ENCODE data around the gene NTM. TPM values are rescaled to one million over a fixed set of nuclear protein-coding genes. Genes with fewer than 3 reads are reported as not detected.

Gene NTM
- polyA plus RNA-seq, 1 donor (not counting 4 experiments of a cell fraction or from before 2014, with no cell fraction given): 47.9 TPM

DNA sequence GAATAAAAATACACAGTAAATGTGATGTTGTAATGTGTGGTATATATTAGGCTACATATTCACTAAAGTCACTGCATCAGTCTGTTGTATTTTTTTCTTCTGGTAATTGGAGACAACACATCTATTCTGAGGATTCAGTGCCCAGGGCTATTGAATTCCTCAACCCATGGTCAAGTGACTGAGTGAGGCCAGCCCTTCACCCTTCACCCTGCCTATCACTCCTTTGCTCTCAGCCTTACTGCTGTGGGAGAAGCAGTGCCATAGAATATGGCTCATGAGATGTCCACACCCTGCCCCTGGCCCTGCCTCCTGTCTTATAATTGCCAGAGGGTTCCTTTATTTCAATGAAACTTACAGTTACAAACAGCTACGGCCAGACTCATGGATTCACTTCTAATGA, 295.6 kb downstream of the NTM start:
- H3K79me2 ChIP-seq (ENCODE audit: control insufficient read depth, insufficient read depth, low read length): no peaks in the 10 kb centered on the region
- H3K36me3 ChIP-seq (ENCODE audit: control insufficient read depth in 2 of 2, extremely low read depth in 1 of 2, insufficient read depth in 2 of 2, low read length in 2 of 2): no peaks in the 10 kb centered on the region
- H3K9ac ChIP-seq (ENCODE audit: control insufficient read depth, extremely low read depth, insufficient read depth, low read length): no peak overlapping the region
- no peaks in the 10 kb centered on the region for H3K9me1 ChIP-seq (ENCODE audit: control insufficient read depth, extremely low read depth, insufficient read depth, low read length)
- FAIRE-seq: no peak
- no peak for TF ChIP-seq EZH2 (IDR thresholded peaks at IDR 0.05; ENCODE audit: low read length)
- TF ChIP-seq, protein P1, sequence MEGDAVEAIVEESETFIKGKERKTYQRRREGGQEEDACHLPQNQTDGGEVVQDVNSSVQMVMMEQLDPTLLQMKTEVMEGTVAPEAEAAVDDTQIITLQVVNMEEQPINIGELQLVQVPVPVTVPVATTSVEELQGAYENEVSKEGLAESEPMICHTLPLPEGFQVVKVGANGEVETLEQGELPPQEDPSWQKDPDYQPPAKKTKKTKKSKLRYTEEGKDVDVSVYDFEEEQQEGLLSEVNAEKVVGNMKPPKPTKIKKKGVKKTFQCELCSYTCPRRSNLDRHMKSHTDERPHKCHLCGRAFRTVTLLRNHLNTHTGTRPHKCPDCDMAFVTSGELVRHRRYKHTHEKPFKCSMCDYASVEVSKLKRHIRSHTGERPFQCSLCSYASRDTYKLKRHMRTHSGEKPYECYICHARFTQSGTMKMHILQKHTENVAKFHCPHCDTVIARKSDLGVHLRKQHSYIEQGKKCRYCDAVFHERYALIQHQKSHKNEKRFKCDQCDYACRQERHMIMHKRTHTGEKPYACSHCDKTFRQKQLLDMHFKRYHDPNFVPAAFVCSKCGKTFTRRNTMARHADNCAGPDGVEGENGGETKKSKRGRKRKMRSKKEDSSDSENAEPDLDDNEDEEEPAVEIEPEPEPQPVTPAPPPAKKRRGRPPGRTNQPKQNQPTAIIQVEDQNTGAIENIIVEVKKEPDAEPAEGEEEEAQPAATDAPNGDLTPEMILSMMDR (optimal IDR thresholded peaks at IDR 0.05 in 1 of 3, IDR thresholded peaks at IDR 0.05 in 1 of 3, conservative IDR thresholded peaks at IDR 0.05 in 1 of 3; ENCODE audit: extremely low read depth in 1 of 3, insufficient read depth in 2 of 3, low read length in 3 of 3): no peak
- DNase-seq (ENCODE audit: low read depth, low spot score): no peak
- H4K20me1 ChIP-seq (ENCODE audit: control insufficient read depth, extremely low read depth, insufficient read depth, low read length): no peaks in the 10 kb centered on the region
- H3K4me3 ChIP-seq (ENCODE audit: control insufficient read depth in 2 of 3, extremely low read depth in 1 of 3, insufficient read depth in 2 of 3, low read depth in 1 of 3, low read length in 3 of 3): no peak overlapping the region
- H2AFZ ChIP-seq (ENCODE audit: control insufficient read depth, low read length): no peak overlapping the region
- dilution Hi-C loops (cut with MboI; ENCODE audit: extremely low pct_ligation_motif_present, low sequenced_read_pairs): loop anchor here (25.0 kb wide), 1 partner anchor 604 kb away; no protein-coding TSS in a partner anchor
- no peaks in the 10 kb centered on the region for H3K4me1 ChIP-seq (ENCODE audit: control insufficient read depth, extremely low read depth, insufficient read depth, low read length)
- H3K27me3 ChIP-seq (ENCODE audit: control insufficient read depth, extremely low read depth, insufficient read depth, low read length): no peaks in the 10 kb centered on the region
- no peak overlapping the region for H3K27ac ChIP-seq (ENCODE audit: control insufficient read depth, insufficient read depth, low read length)
- no peaks in the 10 kb centered on the region for H3K9me3 ChIP-seq (ENCODE audit: control insufficient read depth, low read depth, low read length)
- H3K4me2 ChIP-seq (ENCODE audit: control insufficient read depth, extremely low read depth, insufficient read depth, low read depth, low read length): no peak overlapping the region

DNA sequence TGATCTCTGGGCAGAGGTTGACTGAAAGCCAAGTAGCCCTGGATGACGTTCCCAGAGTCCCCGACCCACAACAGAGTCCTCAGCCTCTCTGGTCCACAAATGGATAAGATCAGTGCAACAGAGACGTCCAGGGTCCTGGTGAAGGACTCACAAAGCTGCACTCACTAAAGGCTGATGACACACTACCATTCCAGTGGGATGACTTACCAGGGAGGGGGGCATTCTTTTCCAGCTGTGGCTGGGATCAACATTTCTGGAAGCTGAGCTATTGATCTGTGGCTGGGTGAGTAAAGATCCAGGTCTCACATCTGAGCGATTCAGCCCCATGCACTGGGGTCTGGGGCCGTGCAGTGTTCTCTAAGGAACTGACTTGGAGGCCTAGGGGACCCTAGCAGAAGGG, 296.2 kb downstream of the NTM start:
- Histone ChIP-seq H3K27me3 (ENCODE audit: control insufficient read depth, extremely low read depth, insufficient read depth, low read length) (no peaks in the 10 kb centered on the region), H4K20me1 (ENCODE audit: control insufficient read depth, extremely low read depth, insufficient read depth, low read length) (no peaks in the 10 kb centered on the region), H3K4me2 (ENCODE audit: control insufficient read depth, extremely low read depth, insufficient read depth, low read depth, low read length) (no peak overlapping the region), H3K36me3 (ENCODE audit: control insufficient read depth in 2 of 2, extremely low read depth in 1 of 2, insufficient read depth in 2 of 2, low read length in 2 of 2) (no peaks in the 10 kb centered on the region), H2AFZ (ENCODE audit: control insufficient read depth, low read length) (no peak overlapping the region), H3K27ac (ENCODE audit: control insufficient read depth, insufficient read depth, low read length) (no peak overlapping the region), H3K79me2 (ENCODE audit: control insufficient read depth, insufficient read depth, low read length) (no peaks in the 10 kb centered on the region), H3K9ac (ENCODE audit: control insufficient read depth, extremely low read depth, insufficient read depth, low read length) (no peak overlapping the region), H3K9me1 (ENCODE audit: control insufficient read depth, extremely low read depth, insufficient read depth, low read length) (no peaks in the 10 kb centered on the region), H3K9me3 (ENCODE audit: control insufficient read depth, low read depth, low read length) (no peaks in the 10 kb centered on the region), H3K4me1 (ENCODE audit: control insufficient read depth, extremely low read depth, insufficient read depth, low read length) (no peaks in the 10 kb centered on the region), H3K4me3 (ENCODE audit: control insufficient read depth in 2 of 3, extremely low read depth in 1 of 3, insufficient read depth in 2 of 3, low read depth in 1 of 3, low read length in 3 of 3) (no peak overlapping the region)
- dilution Hi-C loops (cut with MboI; ENCODE audit: extremely low pct_ligation_motif_present, low sequenced_read_pairs): loop anchor here (25.0 kb wide), 1 partner anchor 604 kb away; no protein-coding TSS in a partner anchor
- no peak for DNase-seq (ENCODE audit: low read depth, low spot score)
- FAIRE-seq: no peak
- TF ChIP-seq EZH2 (IDR thresholded peaks at IDR 0.05; ENCODE audit: low read length): no peak
- TF ChIP-seq, protein P1 (optimal IDR thresholded peaks at IDR 0.05 in 1 of 3, IDR thresholded peaks at IDR 0.05 in 1 of 3, conservative IDR thresholded peaks at IDR 0.05 in 1 of 3; ENCODE audit: extremely low read depth in 1 of 3, insufficient read depth in 2 of 3, low read length in 3 of 3): no peak
